Measurements from ENCODE around the gene ROGDI. TPM values are rescaled to one million over a fixed set of nuclear protein-coding genes. Genes with fewer than 3 reads are reported as not detected.

ROGDI gene
- polyA plus RNA-seq, 2 of the 4 experiments (the other 2 are of a cell fraction), result 7.2 to 15.1 TPM

- TF ChIP-seq EHMT2 (IDR thresholded peaks at IDR 0.05; ENCODE audit: low read depth) (no peak), TFCP2L1 (CRISPR knock-in tag; IDR thresholded peaks at IDR 0.05) (0 out of 2 replicates have a peak, but pooled peaks have one; percentile 39)
These were observed 33.7 kb downstream of the ROGDI start (continued) for GRCh38 chr16:4768549-4769305.

GRCh38 chr16:4767872-4768548 is 34.4 kb downstream of the ROGDI start:
- Histone ChIP-seq H3K9me3 (no peaks in the 10 kb centered on the region), H3K4me3 (peak overlapping the region; percentile 81), H3K27ac (peak overlapping the region; percentile 84 to 98), H3K4me2 (peak overlapping the region; percentile 86), H3K4me1 (peaks cover 17% of the 10 kb centered on the region; the same call in 2 of the 3 replicates)
- 41% methylated on average over 17 of the region's 17 CpGs for WGBS (ENCODE audit: missing lambda C conversion rate)
- FAIRE-seq (no peak), ATAC-seq (peak in 1 of 2 experiments; percentile 10; a peak in 1 of 6 replicates), DNase-seq (ENCODE audit: low read depth in 1 of 2, low spot score in 1 of 2) (peak in 1 of 2 experiments; percentile 50)
- TF ChIP-seq RAD21 (conservative IDR thresholded peaks at IDR 0.05 in 1 of 2, IDR thresholded peaks at IDR 0.05 in 1 of 2) (no peak), NR3C1 (IDR thresholded peaks at IDR 0.05) (no peak)
- ChIA-PET CTCF (interaction anchor here (1.0 to 2.2 kb wide), 2 partner anchors 188 to 259 kb away, joined by 3 to 13 read pairs; no protein-coding TSS in a partner anchor), POLR2A (interaction anchor here (0.9 to 2.3 kb wide), 10 partner anchors 8 to 176 kb away, joined by 3 to 25 read pairs (median 4); partner anchors contain the start of genes ANKS3, DNAAF8, GLYR1 and ROGDI)

DNA sequence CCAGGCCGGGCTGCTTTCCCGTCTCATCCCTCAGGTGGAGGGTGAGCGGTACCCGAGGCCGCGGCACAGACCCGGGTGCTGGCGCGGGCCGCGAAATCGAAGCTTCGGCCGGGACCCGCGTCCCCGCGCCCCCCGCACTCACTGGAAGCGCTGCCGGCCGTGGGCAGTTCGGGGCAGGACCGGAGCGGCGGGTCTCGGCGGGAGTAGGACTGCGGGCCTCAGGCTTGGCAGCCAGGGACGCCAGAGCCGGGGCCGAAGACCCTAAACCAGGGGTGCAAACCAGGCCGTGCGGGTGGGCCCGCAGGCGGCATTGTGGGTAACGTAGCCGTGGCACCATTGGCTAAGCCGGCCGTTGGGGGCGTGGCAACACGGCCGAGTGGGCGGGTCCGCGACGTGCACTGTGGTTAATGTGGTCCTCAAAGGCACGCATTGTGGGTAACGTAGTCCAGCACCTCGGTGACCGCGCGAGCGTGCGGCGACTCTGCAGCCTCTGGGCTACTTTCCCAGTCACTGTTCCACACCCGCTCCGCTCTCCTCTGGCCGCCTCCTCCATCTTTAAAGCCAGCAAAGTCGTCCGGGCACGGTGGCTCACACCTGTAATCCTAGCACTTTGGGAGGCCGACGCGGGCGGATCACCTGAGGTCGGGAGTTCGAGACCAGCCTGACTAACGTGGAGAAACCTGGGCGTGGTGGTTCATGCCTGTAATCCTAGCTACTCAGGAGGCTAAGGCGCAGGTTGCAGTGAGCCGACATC is 35.4 kb downstream of the ROGDI start, which contains the start of gene ZNF500:
TSS of gene ZNF500 (minus strand) at position 288 of the 754 bp plus-strand sequence. CDS start 1,184 bp downstream, outside the sequence.
- FAIRE-seq (no peak), DNase-seq (ENCODE audit: low read depth in 1 of 2, low spot score in 1 of 2) (peak; percentile 96 to 97), ATAC-seq (peak; percentile 86 to 94)
- no peaks in the 10 kb centered on the region for H3K9me3 ChIP-seq
- WGBS (ENCODE audit: missing lambda C conversion rate), result 2% methylated on average over 17 of the region's 72 CpGs
- ChIA-PET CTCF (interaction anchor here (0.7 to 1.2 kb wide), 4 partner anchors 103 to 189 kb away, joined by 3 to 5 read pairs (median 3); no protein-coding TSS in a partner anchor), POLR2A (interaction anchor here (1.3 to 2.3 kb wide), 3 partner anchors 32 to 151 kb away, joined by 3 to 25 read pairs (median 5); partner anchors contain the start of genes ANKS3 and DNAAF8)
- H3K27ac ChIP-seq, result peak within 1 kb of the TSS; percentile 84 to 98
- H3K4me3 ChIP-seq, result peak within 1 kb of the TSS; percentile 81
- peak within 1 kb of the TSS; percentile 86 for H3K4me2 ChIP-seq
- peaks cover 17% of the 10 kb centered on the region; the same call in 2 of the 3 replicates for H3K4me1 ChIP-seq
- no peak for TF ChIP-seq FOSB (CRISPR knock-in tag; IDR thresholded peaks at IDR 0.05)
- no peak for TF ChIP-seq TFCP2L1 (CRISPR knock-in tag; IDR thresholded peaks at IDR 0.05)
- peak; percentile 50 to 70; a peak in 4 of 5 replicates for TF ChIP-seq JUN (IDR thresholded peaks at IDR 0.05)
- no peak for TF ChIP-seq CEBPB (IDR thresholded peaks at IDR 0.05)
- 0 out of 2 replicates have a peak, but pooled peaks have one; percentile 52 for TF ChIP-seq RFX5 (IDR thresholded peaks at IDR 0.05)
- no peak for TF ChIP-seq RNF2 (IDR thresholded peaks at IDR 0.05; ENCODE audit: borderline replicate concordance, low read depth)
- no peak for TF ChIP-seq NPAS2 (CRISPR knock-in tag; IDR thresholded peaks at IDR 0.05; ENCODE audit: borderline replicate concordance)
- no peak for TF ChIP-seq EHF (CRISPR knock-in tag; IDR thresholded peaks at IDR 0.05)
- TF ChIP-seq NR3C1 (IDR thresholded peaks at IDR 0.05), result no peak
- no peak for TF ChIP-seq HOXB13 (CRISPR knock-in tag; IDR thresholded peaks at IDR 0.05; ENCODE audit: low read depth)
- TF ChIP-seq HMGXB4 (CRISPR knock-in tag; IDR thresholded peaks at IDR 0.05; ENCODE audit: borderline replicate concordance), result no peak
- TF ChIP-seq CBX2 (IDR thresholded peaks at IDR 0.05; ENCODE audit: borderline replicate concordance, low read depth), result no peak
- no peak for TF ChIP-seq CBX8 (IDR thresholded peaks at IDR 0.05)
- TF ChIP-seq KDM1A (IDR thresholded peaks at IDR 0.05; ENCODE audit: low read depth), result peak; percentile 63; the same call in 1 of the 2 replicates
- TF ChIP-seq CHD4 (IDR thresholded peaks at IDR 0.05; ENCODE audit: borderline replicate concordance), result no peak
- no peak for TF ChIP-seq FOXS1 (CRISPR knock-in tag; IDR thresholded peaks at IDR 0.05)
- TF ChIP-seq, protein P1, sequence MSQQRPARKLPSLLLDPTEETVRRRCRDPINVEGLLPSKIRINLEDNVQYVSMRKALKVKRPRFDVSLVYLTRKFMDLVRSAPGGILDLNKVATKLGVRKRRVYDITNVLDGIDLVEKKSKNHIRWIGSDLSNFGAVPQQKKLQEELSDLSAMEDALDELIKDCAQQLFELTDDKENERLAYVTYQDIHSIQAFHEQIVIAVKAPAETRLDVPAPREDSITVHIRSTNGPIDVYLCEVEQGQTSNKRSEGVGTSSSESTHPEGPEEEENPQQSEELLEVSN (IDR thresholded peaks at IDR 0.05; ENCODE audit: borderline replicate concordance, low read depth), result peak; percentile 62; the same call in 1 of the 2 replicates
- TF ChIP-seq ZC3H11A (IDR thresholded peaks at IDR 0.05), result no peak
- TF ChIP-seq MAFK (IDR thresholded peaks at IDR 0.05; ENCODE audit: partially characterized antibody), result no peak
- no peak for TF ChIP-seq NFE2L2 (conservative IDR thresholded peaks at IDR 0.05; ENCODE audit: low read length)
- TF ChIP-seq HOXA7 (CRISPR knock-in tag; IDR thresholded peaks at IDR 0.05), result no peak
- TF ChIP-seq HOXB5 (CRISPR knock-in tag; IDR thresholded peaks at IDR 0.05), result no peak
- TF ChIP-seq, protein P2, sequence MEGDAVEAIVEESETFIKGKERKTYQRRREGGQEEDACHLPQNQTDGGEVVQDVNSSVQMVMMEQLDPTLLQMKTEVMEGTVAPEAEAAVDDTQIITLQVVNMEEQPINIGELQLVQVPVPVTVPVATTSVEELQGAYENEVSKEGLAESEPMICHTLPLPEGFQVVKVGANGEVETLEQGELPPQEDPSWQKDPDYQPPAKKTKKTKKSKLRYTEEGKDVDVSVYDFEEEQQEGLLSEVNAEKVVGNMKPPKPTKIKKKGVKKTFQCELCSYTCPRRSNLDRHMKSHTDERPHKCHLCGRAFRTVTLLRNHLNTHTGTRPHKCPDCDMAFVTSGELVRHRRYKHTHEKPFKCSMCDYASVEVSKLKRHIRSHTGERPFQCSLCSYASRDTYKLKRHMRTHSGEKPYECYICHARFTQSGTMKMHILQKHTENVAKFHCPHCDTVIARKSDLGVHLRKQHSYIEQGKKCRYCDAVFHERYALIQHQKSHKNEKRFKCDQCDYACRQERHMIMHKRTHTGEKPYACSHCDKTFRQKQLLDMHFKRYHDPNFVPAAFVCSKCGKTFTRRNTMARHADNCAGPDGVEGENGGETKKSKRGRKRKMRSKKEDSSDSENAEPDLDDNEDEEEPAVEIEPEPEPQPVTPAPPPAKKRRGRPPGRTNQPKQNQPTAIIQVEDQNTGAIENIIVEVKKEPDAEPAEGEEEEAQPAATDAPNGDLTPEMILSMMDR (IDR thresholded peaks at IDR 0.05), result no peak
- TF ChIP-seq FOSL2 (IDR thresholded peaks at IDR 0.05), result no peak
- TF ChIP-seq FOSL2 (CRISPR knock-in tag; IDR thresholded peaks at IDR 0.05), result no peak

Measured in A549 (cell line).